Spleen (tissue), 7 donors: ENCODE measurements around the gene ATG14.

ENCODE experiments used
- CTCF ChIP-seq, 11 experiments: fragments of 200-600 bp in 7 of 11; fragments of 450-650 bp in 4 of 11; sonication (generic) in 4 of 11; IDR thresholded peaks in 8 of 11; conservative IDR thresholded peaks in 3 of 11; 1 replicate in 7 of 11; 2 replicates in 4 of 11; pipeline versions ENCODE4 v1.4.0 to v1.8.0; 2016 to 2021; ENCODE audit warnings: antibody characterized with exemption in 11 of 11, inconsistent platforms in 4 of 11, mild to moderate bottlenecking in 1 of 11
- POLR2A ChIP-seq, 3 donors: fragments of 450-650 bp; IDR thresholded peaks; one replicate each; pipeline ENCODE4 v1.5.1; 2017; ENCODE audit warnings: antibody characterized with exemption in 3 of 3, mild to moderate bottlenecking in 1 of 3
- POLR2AphosphoS5 ChIP-seq, 3 donors: sonication (generic); formaldehyde crosslinking; IDR thresholded peaks; one replicate each; pipeline ENCODE4 v1.5.1; 2017; ENCODE audit warnings: antibody characterized with exemption in 3 of 3
- donor health status: DM: no; HTN: no; CAD: no; lungs with moderate emphysema.
- donor health status: DM: no; HTN: no; CAD: no.
- donor health status: DM: no; HTN: no; CAD: no.

- no peak for TF ChIP-seq POLR2A (IDR thresholded peaks at IDR 0.05)
- TF ChIP-seq CTCF (IDR thresholded peaks at IDR 0.05 in 8 of 11, conservative IDR thresholded peaks at IDR 0.05 in 3 of 11), result no peak
- no peak for TF ChIP-seq POLR2AphosphoS5 (IDR thresholded peaks at IDR 0.05)
Observed at GRCh38 chr14:55436931-55437330, 25.3 kb upstream of the ATG14 start.
